ENCODE measurements around the gene ZSCAN18. TPM values are rescaled to one million over a fixed set of nuclear protein-coding genes. Genes with fewer than 3 reads are reported as not detected.

Gene ZSCAN18
- total RNA-seq, 2 experiments from 2014 or later = 19.0 to 20.6 TPM

- ChIA-PET POLR2A (no interaction called here), CTCF (no interaction called here)
- H3K9me3 Mint-ChIP-seq = peaks cover 35% of the 10 kb centered on the region
- H3K36me3 Mint-ChIP-seq (ENCODE audit: low read depth) = peaks cover 20% of the 10 kb centered on the region
- peaks cover 12% of the 10 kb centered on the region for H3K4me1 Mint-ChIP-seq
- H3K27me3 Mint-ChIP-seq = no peaks in the 10 kb centered on the region
- peak overlapping the region; percentile 97 for H3K27ac Mint-ChIP-seq
- H3K4me3 Mint-ChIP-seq = peak overlapping the region; percentile 82
- no peak for DNase-seq
These were observed 609 bp upstream of the ZSCAN18 start for GRCh38 chr19:58098682-58098998.

- ChIA-PET CTCF (no interaction called here), POLR2A (no interaction called here)
- H3K27me3 Mint-ChIP-seq = no peaks in the 10 kb centered on the region
- peaks cover 12% of the 10 kb centered on the region for H3K4me1 Mint-ChIP-seq
- peaks cover 30% of the 10 kb centered on the region for H3K9me3 Mint-ChIP-seq
- no peak for DNase-seq
- peaks cover 22% of the 10 kb centered on the region for H3K36me3 Mint-ChIP-seq (ENCODE audit: low read depth)
- peak overlapping the region; percentile 97 for H3K27ac Mint-ChIP-seq
- H3K4me3 Mint-ChIP-seq = peak overlapping the region; percentile 82
These were observed 682 bp downstream of the ZSCAN18 start for GRCh38 chr19:58097349-58097748.

GRCh38 chr19:58096884-58097283 lies 1.1 kb downstream of the ZSCAN18 start:
- H3K27me3 Mint-ChIP-seq = no peaks in the 10 kb centered on the region
- H3K9me3 Mint-ChIP-seq = peaks cover 32% of the 10 kb centered on the region
- ChIA-PET CTCF (no interaction called here), POLR2A (no interaction called here)
- peaks cover 23% of the 10 kb centered on the region for H3K36me3 Mint-ChIP-seq (ENCODE audit: low read depth)
- no peak for DNase-seq
- peak overlapping the region; percentile 97 for H3K27ac Mint-ChIP-seq
- H3K4me3 Mint-ChIP-seq = peak overlapping the region; percentile 64
- peaks cover 12% of the 10 kb centered on the region for H3K4me1 Mint-ChIP-seq

- Mint-ChIP-seq H3K27ac (no peak overlapping the region), H3K4me1 (peaks cover 12% of the 10 kb centered on the region), H3K36me3 (ENCODE audit: low read depth) (peaks cover 27% of the 10 kb centered on the region), H3K4me3 (no peak overlapping the region), H3K27me3 (no peaks in the 10 kb centered on the region), H3K9me3 (peaks cover 35% of the 10 kb centered on the region)
- POLR2A ChIA-PET = no interaction called here
- no peak for DNase-seq
- CTCF ChIA-PET = interaction anchor here (0.5 kb wide), 1 partner anchor 174 kb away, joined by 4 read pairs; no protein-coding TSS in a partner anchor
These were observed 2.7 kb downstream of the ZSCAN18 start for GRCh38 chr19:58095328-58095727.

- Mint-ChIP-seq H3K27ac (no peak overlapping the region), H3K4me1 (peaks cover 6% of the 10 kb centered on the region)
- POLR2A ChIA-PET = no interaction called here
These were observed 5.0 kb downstream of the ZSCAN18 start for GRCh38 chr19:58093071-58093470.

GRCh38 chr19:58091251-58091995 lies 6.6 kb downstream of the ZSCAN18 start:
- DNase-seq = no peak
- H3K9me3 Mint-ChIP-seq = peaks cover 27% of the 10 kb centered on the region
- H3K36me3 Mint-ChIP-seq (ENCODE audit: low read depth) = peaks cover 26% of the 10 kb centered on the region
- ChIA-PET CTCF (no interaction called here), POLR2A (no interaction called here)
- no peak overlapping the region for H3K27ac Mint-ChIP-seq
- no peaks in the 10 kb centered on the region for H3K27me3 Mint-ChIP-seq
- H3K4me1 Mint-ChIP-seq = no peaks in the 10 kb centered on the region
- H3K4me3 Mint-ChIP-seq = no peak overlapping the region

More at GRCh38 chr19:58093071-58093470, 5.0 kb downstream of the ZSCAN18 start:
- H3K27me3 Mint-ChIP-seq = no peaks in the 10 kb centered on the region
- peaks cover 25% of the 10 kb centered on the region for H3K36me3 Mint-ChIP-seq (ENCODE audit: low read depth)
- no peak overlapping the region for H3K4me3 Mint-ChIP-seq
- no peak for DNase-seq
- peaks cover 29% of the 10 kb centered on the region for H3K9me3 Mint-ChIP-seq
- CTCF ChIA-PET = no interaction called here

- Mint-ChIP-seq H3K4me3 (no peak overlapping the region), H3K4me1 (no peaks in the 10 kb centered on the region), H3K9me3 (peaks cover 21% of the 10 kb centered on the region), H3K36me3 (ENCODE audit: low read depth) (peaks cover 26% of the 10 kb centered on the region), H3K27ac (no peak overlapping the region), H3K27me3 (no peaks in the 10 kb centered on the region)
- ChIA-PET POLR2A (no interaction called here), CTCF (no interaction called here)
- no peak for DNase-seq
These were observed 8.2 kb downstream of the ZSCAN18 start for GRCh38 chr19:58089846-58090245.

GRCh38 chr19:58088521-58089052 lies 9.4 kb downstream of the ZSCAN18 start:
- peaks cover 28% of the 10 kb centered on the region for H3K36me3 Mint-ChIP-seq (ENCODE audit: low read depth)
- no peaks in the 10 kb centered on the region for H3K4me1 Mint-ChIP-seq
- no peaks in the 10 kb centered on the region for H3K27me3 Mint-ChIP-seq
- H3K27ac Mint-ChIP-seq = no peak overlapping the region
- ChIA-PET CTCF (no interaction called here), POLR2A (no interaction called here)
- H3K9me3 Mint-ChIP-seq = peaks cover 24% of the 10 kb centered on the region
- H3K4me3 Mint-ChIP-seq = no peak overlapping the region
- no peak for DNase-seq

- Mint-ChIP-seq H3K9me3 (peaks cover 24% of the 10 kb centered on the region), H3K27ac (no peak overlapping the region), H3K36me3 (ENCODE audit: low read depth) (peaks cover 27% of the 10 kb centered on the region), H3K4me3 (no peak overlapping the region), H3K4me1 (no peaks in the 10 kb centered on the region), H3K27me3 (no peaks in the 10 kb centered on the region)
- POLR2A ChIA-PET = interaction anchor here (0.6 kb wide), 1 partner anchor 138 kb away, joined by 4 read pairs; no protein-coding TSS in a partner anchor
- CTCF ChIA-PET = no interaction called here
- DNase-seq = no peak
These were observed 11.0 kb downstream of the ZSCAN18 start for GRCh38 chr19:58086825-58087710.

GRCh38 chr19:58085348-58085875 lies 12.6 kb downstream of the ZSCAN18 start:
- Mint-ChIP-seq H3K9me3 (peaks cover 31% of the 10 kb centered on the region), H3K27me3 (no peaks in the 10 kb centered on the region), H3K4me1 (no peaks in the 10 kb centered on the region), H3K36me3 (ENCODE audit: low read depth) (peaks cover 26% of the 10 kb centered on the region), H3K27ac (no peak overlapping the region), H3K4me3 (no peak overlapping the region)
- DNase-seq = no peak
- ChIA-PET POLR2A (no interaction called here), CTCF (no interaction called here)

- Mint-ChIP-seq H3K4me3 (no peak overlapping the region), H3K36me3 (ENCODE audit: low read depth) (peaks cover 26% of the 10 kb centered on the region), H3K4me1 (no peaks in the 10 kb centered on the region), H3K27ac (no peak overlapping the region), H3K27me3 (no peaks in the 10 kb centered on the region), H3K9me3 (peaks cover 36% of the 10 kb centered on the region)
- POLR2A ChIA-PET = no interaction called here
- no peak for DNase-seq
- CTCF ChIA-PET = no interaction called here
These were observed 13.3 kb downstream of the ZSCAN18 start for GRCh38 chr19:58084596-58085347.

- ChIA-PET POLR2A (no interaction called here), CTCF (interaction anchor here (0.7 kb wide), 1 partner anchor 11 kb away, joined by 6 read pairs; no protein-coding TSS in a partner anchor)
- Mint-ChIP-seq H3K4me1 (no peaks in the 10 kb centered on the region), H3K27me3 (no peaks in the 10 kb centered on the region), H3K9me3 (peaks cover 42% of the 10 kb centered on the region), H3K27ac (no peak overlapping the region), H3K36me3 (ENCODE audit: low read depth) (peaks cover 22% of the 10 kb centered on the region), H3K4me3 (no peak overlapping the region)
- no peak for DNase-seq
These were observed 15.0 kb downstream of the ZSCAN18 start for GRCh38 chr19:58083021-58083420.
